Jurkat, Clone E6-1 (cell line): Measurements from ENCODE around the gene ABLIM3.

ENCODE experiments used
- DNase-seq: peaks from one replicate; pipeline ENCODE4 v3.0.0-alpha.2; 2011; ENCODE audit warnings: low read depth, low spot score
- H3K4me3 ChIP-seq: 2 replicates; pipeline ENCODE4 v1.5.1; 2011; ENCODE audit warnings: mild to moderate bottlenecking, low read length, control low read depth, moderate library complexity

ABLIM3 gene

GRCh38 chr5:149153193-149153750 is 12.0 kb downstream of the ABLIM3 start:
- DNase-seq, result no peak
- no peak overlapping the region for H3K4me3 ChIP-seq

- no peak overlapping the region for H3K4me3 ChIP-seq
- DNase-seq, result no peak
Observed at GRCh38 chr5:149153751-149154610, 12.7 kb downstream of the ABLIM3 start.

- H3K4me3 ChIP-seq, result no peak overlapping the region
- DNase-seq, result no peak
Observed at GRCh38 chr5:149154650-149155049, 13.4 kb downstream of the ABLIM3 start.

- no peak for DNase-seq
- no peak overlapping the region for H3K4me3 ChIP-seq
Observed at GRCh38 chr5:149156435-149157083, 15.3 kb downstream of the ABLIM3 start.

GRCh38 chr5:149157330-149157729 is 16.0 kb downstream of the ABLIM3 start:
- no peak for DNase-seq
- H3K4me3 ChIP-seq, result no peak overlapping the region

GRCh38 chr5:149160291-149160787 is 19.0 kb downstream of the ABLIM3 start:
- H3K4me3 ChIP-seq, result no peak overlapping the region
- no peak for DNase-seq

GRCh38 chr5:149161026-149161687 is 19.9 kb downstream of the ABLIM3 start:
- DNase-seq, result no peak
- no peak overlapping the region for H3K4me3 ChIP-seq

- H3K4me3 ChIP-seq, result no peak overlapping the region
- DNase-seq, result no peak
Observed at GRCh38 chr5:149161850-149162249, 20.6 kb downstream of the ABLIM3 start.

- DNase-seq, result no peak
Observed at GRCh38 chr5:149162401-149163084, 21.2 kb downstream of the ABLIM3 start.

GRCh38 chr5:149164731-149165130 is 23.4 kb downstream of the ABLIM3 start:
- no peak for DNase-seq

More at GRCh38 chr5:149162401-149163084, 21.2 kb downstream of the ABLIM3 start:
- H3K4me3 ChIP-seq, result no peak overlapping the region

GRCh38 chr5:149166128-149166527 is 24.8 kb downstream of the ABLIM3 start:
- no peak for DNase-seq
- no peak overlapping the region for H3K4me3 ChIP-seq

More at GRCh38 chr5:149164731-149165130, 23.4 kb downstream of the ABLIM3 start:
- H3K4me3 ChIP-seq, result no peak overlapping the region

GRCh38 chr5:149166591-149167100 is 25.4 kb downstream of the ABLIM3 start:
- DNase-seq, result no peak
- no peak overlapping the region for H3K4me3 ChIP-seq

- no peak overlapping the region for H3K4me3 ChIP-seq
- no peak for DNase-seq
Observed at GRCh38 chr5:149168276-149168906, 27.1 kb downstream of the ABLIM3 start.

- no peak for DNase-seq
- H3K4me3 ChIP-seq, result no peak overlapping the region
Observed at GRCh38 chr5:149170299-149170698, 29.0 kb downstream of the ABLIM3 start.

GRCh38 chr5:149172261-149172660 is 31.0 kb downstream of the ABLIM3 start:
- no peak overlapping the region for H3K4me3 ChIP-seq
- no peak for DNase-seq

- no peak overlapping the region for H3K4me3 ChIP-seq
Observed at GRCh38 chr5:149172709-149173505, 31.6 kb downstream of the ABLIM3 start.

GRCh38 chr5:149174847-149175234 is 33.5 kb downstream of the ABLIM3 start:
- H3K4me3 ChIP-seq, result no peak overlapping the region
- DNase-seq, result no peak

More at GRCh38 chr5:149172709-149173505, 31.6 kb downstream of the ABLIM3 start:
- no peak for DNase-seq
